SKM-1 treated with dmso at 0.1 percent for 144 hours (cell line): Measurements from ENCODE around the gene SLC25A26.

ENCODE experiments used
- DNase-seq: peaks from one replicate; lab custom pipeline; 2025; ENCODE audit not compliant: unreplicated experiment; lab: John Stamatoyannopoulos, UW

The SLC25A26 gene

DNA sequence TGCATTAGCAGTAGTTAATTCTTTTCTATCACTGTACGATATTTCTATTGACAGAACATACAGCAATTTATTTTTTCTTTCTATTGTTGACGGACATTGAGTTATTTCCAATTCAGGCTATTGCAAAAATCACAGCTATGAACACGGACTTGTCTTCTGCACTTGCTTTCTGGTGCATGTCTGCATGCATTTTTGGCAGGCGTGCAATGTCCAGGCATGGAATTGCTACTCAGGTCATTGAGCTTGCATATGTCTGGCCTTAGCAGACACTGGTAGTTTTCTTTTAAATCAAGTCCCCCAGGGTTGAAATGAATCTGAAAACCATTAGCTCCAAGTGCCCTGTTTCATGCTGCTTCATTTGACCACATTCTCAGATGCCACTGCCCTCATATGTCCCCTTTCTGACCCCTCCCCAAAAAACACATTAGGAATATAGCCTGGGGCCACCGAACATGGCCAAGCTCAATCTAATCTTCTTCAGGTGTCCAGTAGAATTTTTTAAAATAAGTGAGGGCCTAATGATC lies 207.2 kb downstream of the SLC25A26 start:
- DNase-seq: no peak
